ENCODE data around the gene SPPL2A. TPM values are rescaled to one million over a fixed set of nuclear protein-coding genes. Genes with fewer than 3 reads are reported as not detected.

SPPL2A gene
- total and polyA plus RNA-seq, 2 donors (not counting 3 experiments of a cell fraction or from before 2014, with no cell fraction given) = 38.8 to 88.7 TPM

DNA sequence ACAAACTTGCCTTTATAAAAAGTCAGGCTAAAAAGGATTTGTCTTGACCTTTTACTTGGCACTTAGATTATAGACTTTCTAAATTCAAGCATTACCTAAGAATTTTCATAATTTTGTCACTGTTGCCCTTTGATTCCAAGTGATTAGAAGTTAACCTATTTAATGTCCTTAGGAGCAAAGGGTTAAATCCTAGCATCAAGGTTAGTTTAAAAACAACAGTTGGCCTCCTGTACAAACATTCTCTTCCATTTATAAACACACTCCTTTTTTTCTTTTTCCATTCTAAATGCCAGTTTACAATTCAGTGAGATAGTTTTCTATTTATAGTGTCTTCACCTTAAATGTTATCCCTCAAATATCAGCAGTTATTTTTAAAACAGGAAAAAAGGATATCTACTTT, 18.4 kb upstream of the SPPL2A start:
- H3K36me3 ChIP-seq (ENCODE audit: control insufficient read depth in 2 of 2, extremely low read depth in 1 of 2, insufficient read depth in 2 of 2, low read length in 2 of 2) = no peaks in the 10 kb centered on the region

More for the DNA sequence above, 18.4 kb upstream of the SPPL2A start:
- Histone ChIP-seq H3K9ac (replicated peaks; ENCODE audit: extremely low read depth, insufficient read depth, low read length) (no peak overlapping the region), H3K4me3 (replicated peaks in 1 of 3; ENCODE audit: insufficient read depth in 1 of 3, low read depth in 1 of 3, low read length in 3 of 3) (no peak overlapping the region), H3K4me1 (ENCODE audit: control insufficient read depth, extremely low read depth, insufficient read depth, low read length) (no peaks in the 10 kb centered on the region), H3K4me2 (ENCODE audit: insufficient read depth, low read length) (no peak overlapping the region), H4K20me1 (replicated peaks; ENCODE audit: control insufficient read depth, extremely low read depth, insufficient read depth, low read length) (no peaks in the 10 kb centered on the region), H3K9me1 (replicated peaks; ENCODE audit: control insufficient read depth, extremely low read depth, insufficient read depth, low read length) (no peaks in the 10 kb centered on the region), H2AFZ (ENCODE audit: low read depth, low read length) (no peak overlapping the region), H3K27ac (ENCODE audit: insufficient read depth, low read depth, low read length) (no peak overlapping the region), H3K9me3 (replicated peaks; ENCODE audit: control insufficient read depth, insufficient read depth, low read length) (no peaks in the 10 kb centered on the region), H3K79me2 (ENCODE audit: control insufficient read depth, insufficient read depth, low read length) (no peaks in the 10 kb centered on the region), H3K27me3 (ENCODE audit: control insufficient read depth in 2 of 2, insufficient read depth in 2 of 2, low read length in 2 of 2) (peaks cover 4 to 7% of the 10 kb centered on the region in 2 experiments)
- intact Hi-C loops (cut with micrococcal nuclease) (no loop called here), dilution Hi-C loops (cut with MboI; ENCODE audit: extremely low pct_ligation_motif_present, low sequenced_read_pairs) (no loop called here)
- DNase-seq (ENCODE audit: low read depth, low spot score) = no peak
- no peak for TF ChIP-seq EZH2 (IDR thresholded peaks at IDR 0.05; ENCODE audit: borderline replicate concordance, low read depth, low read length, severe bottlenecking)
- no peak for TF ChIP-seq GATA2 (IDR thresholded peaks at IDR 0.05; ENCODE audit: insufficient read depth, insufficient read length, low read depth, low read length)
- TF ChIP-seq FOS (IDR thresholded peaks at IDR 0.05; ENCODE audit: borderline replicate concordance, insufficient read depth, low read length) = no peak
- TF ChIP-seq JUN (IDR thresholded peaks at IDR 0.05; ENCODE audit: borderline replicate concordance, insufficient read depth, insufficient read length, low read depth) = no peak
- TF ChIP-seq, protein P1, sequence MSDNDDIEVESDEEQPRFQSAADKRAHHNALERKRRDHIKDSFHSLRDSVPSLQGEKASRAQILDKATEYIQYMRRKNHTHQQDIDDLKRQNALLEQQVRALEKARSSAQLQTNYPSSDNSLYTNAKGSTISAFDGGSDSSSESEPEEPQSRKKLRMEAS (IDR thresholded peaks at IDR 0.05; ENCODE audit: insufficient read depth, insufficient read length) = no peak
- TF ChIP-seq MYC (IDR thresholded peaks at IDR 0.05; ENCODE audit: low read depth, low read length) = no peak
- TF ChIP-seq, protein P2, sequence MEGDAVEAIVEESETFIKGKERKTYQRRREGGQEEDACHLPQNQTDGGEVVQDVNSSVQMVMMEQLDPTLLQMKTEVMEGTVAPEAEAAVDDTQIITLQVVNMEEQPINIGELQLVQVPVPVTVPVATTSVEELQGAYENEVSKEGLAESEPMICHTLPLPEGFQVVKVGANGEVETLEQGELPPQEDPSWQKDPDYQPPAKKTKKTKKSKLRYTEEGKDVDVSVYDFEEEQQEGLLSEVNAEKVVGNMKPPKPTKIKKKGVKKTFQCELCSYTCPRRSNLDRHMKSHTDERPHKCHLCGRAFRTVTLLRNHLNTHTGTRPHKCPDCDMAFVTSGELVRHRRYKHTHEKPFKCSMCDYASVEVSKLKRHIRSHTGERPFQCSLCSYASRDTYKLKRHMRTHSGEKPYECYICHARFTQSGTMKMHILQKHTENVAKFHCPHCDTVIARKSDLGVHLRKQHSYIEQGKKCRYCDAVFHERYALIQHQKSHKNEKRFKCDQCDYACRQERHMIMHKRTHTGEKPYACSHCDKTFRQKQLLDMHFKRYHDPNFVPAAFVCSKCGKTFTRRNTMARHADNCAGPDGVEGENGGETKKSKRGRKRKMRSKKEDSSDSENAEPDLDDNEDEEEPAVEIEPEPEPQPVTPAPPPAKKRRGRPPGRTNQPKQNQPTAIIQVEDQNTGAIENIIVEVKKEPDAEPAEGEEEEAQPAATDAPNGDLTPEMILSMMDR (IDR thresholded peaks at IDR 0.05; ENCODE audit: extremely low read depth in 1 of 2, insufficient read depth in 1 of 2, low read depth in 1 of 2, low read length in 2 of 2) = no peak
- ChIA-PET POLR2A (no interaction called here), CTCF (no interaction called here)
- BruUV-seq (replicated peaks) = no TSS peak
- no peak for FAIRE-seq

Data from endothelial cell of umbilical vein (primary cell).